Stimulated activated CD8-positive, alpha-beta memory T cell treated with anti-CD3 and anti-CD28 coated beads, Interleukin-7, amount 100 ng/mL, for 4 hours (primary cell): ENCODE data around the gene DLGAP3.

Source experiments
- DNase-seq, 2 donors: peaks; one replicate each; pipeline ENCODE4 v3.0.0-alpha.2; 2020; ENCODE audit warnings: low read depth in 2 of 2

The DLGAP3 gene

DNA sequence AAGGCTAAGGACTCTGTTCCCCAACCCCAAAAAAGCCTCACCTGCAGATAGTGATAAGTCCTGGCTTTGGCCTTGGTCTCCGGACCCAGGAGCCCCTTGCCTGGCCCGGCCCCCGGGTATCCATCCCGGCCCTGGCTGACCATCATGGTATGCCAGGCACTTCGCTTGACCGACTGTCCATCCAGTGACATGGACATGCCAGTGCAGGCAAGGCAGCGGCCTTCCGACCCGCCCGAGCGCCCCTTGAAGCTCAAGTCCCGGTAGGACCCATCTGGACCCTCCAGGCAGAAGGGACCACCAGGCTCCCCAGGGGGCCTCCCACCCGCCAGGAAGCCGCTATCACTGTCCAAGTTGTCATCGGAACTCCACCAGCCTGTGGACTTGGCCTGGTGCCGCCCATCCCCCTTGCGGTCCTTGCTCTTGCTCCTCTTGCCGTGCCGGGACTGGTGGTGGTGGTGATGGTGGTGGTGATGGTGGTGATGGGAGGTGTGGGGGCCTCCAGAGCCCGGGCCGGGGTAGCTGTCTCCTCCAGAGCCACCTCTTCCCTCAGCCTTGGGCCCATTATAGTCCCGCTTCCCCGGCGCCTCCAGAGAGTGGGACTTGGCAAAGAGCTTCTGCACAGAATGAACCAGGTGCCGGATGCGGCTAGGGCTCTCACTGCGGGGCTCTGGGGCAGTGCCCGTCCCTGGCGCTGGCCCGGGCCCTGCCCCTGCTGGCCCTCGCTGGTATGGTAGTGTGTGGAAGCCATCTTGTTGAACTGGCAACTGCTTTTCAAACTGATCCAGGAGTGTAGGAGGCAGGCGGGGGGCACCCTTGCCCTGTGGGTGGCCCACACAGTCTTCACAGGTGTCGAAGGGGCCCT, 25.0 kb downstream of the DLGAP3 start:
- DNase-seq: no peak

DNA sequence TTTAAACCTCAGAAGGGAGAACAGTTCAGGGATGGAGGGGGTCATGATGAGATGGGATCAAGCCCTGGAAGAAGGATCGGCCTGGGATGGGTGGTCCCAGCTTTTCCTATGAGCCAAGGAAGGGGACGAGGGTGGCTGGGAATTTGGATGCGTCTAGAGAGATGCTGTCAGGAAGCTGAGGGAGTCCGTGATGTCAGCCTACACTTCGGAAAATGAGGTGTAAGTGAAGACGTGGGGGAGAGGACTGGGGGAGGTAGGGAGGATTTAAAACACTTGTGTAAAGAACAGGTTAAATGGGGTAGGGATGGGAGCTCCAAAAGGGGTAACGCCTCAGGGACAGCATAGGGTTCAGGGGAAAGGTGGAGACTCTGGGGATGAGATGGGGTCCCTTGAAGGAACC, 27.5 kb downstream of the DLGAP3 start:
- DNase-seq: no peak

DNA sequence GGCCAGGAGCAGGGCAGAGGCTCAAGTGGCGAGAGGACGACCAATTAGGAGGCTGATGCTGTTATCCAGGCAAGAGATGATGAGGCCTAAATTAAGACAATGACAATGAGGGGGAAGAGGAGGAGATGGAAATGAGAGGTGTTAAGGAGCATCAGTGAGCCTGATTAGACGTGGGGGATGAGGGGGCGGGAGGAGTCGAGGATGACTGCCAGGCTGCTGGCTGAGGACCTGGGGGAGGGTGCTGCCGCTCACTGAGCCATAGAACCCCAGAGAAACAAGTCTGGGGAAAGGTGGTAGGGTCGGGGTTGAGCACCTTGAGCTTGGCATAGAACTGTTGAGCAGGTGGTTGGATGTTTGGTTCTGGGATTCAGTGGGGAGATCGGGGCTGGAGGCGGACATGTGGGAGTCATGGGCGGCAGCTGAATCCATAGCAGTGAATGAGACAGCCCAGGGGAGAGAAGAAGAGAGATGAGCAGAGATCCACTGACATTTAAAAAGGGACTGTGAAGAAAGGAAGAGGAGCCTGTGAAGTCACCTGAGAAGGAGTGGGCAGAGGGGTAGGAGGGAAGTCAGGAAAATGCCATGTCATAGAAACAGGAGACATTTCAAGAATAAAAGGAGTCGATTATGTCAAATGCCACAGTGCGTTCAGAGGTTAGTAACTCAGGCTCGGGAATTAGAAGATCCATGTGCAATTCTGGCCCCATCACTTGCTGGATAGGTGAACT, 28.5 kb downstream of the DLGAP3 start:
- DNase-seq: no peak

- DNase-seq: no peak
Measured at GRCh38 chr1:34899906-34900305, 29.5 kb downstream of the DLGAP3 start.

DNA sequence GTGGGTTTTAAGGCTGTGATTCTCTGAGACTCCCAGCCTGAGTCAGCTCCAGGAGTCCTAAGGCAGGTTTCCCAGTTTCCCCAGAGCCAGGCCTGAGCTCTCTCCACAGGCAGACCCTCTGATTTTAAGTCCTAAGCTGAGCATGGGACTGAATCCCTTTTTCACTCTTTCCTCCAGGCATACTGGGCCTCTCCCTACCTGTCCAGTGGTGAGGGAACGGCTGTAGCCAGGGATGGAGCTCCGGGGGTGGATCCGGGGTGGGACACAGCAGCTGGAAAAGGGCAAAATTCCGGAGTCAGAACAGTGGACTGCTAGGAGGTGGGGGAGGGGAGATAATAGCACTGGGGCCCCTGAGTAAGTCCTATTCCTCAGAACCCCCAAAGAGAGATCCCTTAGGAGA, 30.0 kb downstream of the DLGAP3 start:
- no peak for DNase-seq

GRCh38 chr1:34898330-34898761, 31.1 kb downstream of the DLGAP3 start:
- no peak for DNase-seq

- no peak for DNase-seq
Measured at GRCh38 chr1:34896612-34897011, 32.8 kb downstream of the DLGAP3 start.

- no peak for DNase-seq
Measured at GRCh38 chr1:34889705-34890104, 39.7 kb downstream of the DLGAP3 start.

GRCh38 chr1:34887593-34887992, 41.9 kb downstream of the DLGAP3 start:
- DNase-seq: no peak

- peak in 1 of 2 donors; percentile 45 for DNase-seq
Measured at GRCh38 chr1:34885405-34886247, 43.8 kb downstream of the DLGAP3 start.

GRCh38 chr1:34884961-34885360, 44.5 kb downstream of the DLGAP3 start:
- no peak for DNase-seq

DNA sequence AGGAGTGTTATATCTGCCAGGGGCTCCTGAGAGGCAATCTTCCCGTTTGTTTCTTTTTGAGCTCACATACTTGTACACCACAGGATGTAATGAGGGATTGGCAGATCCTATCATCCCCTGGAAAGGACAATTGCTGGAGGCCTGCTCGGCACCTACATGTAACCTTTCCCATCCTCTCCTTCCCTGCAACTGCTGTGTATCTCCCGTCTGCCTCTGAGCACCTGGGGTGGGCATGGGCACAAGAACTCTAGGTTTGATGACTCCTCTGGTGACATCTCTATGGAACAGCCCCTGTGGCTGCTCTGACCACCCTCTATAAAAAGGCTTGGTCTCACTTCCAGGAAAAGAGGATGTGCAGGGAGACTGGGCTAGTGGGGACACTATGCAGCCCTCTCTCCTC, 44.9 kb downstream of the DLGAP3 start:
- no peak for DNase-seq

DNA sequence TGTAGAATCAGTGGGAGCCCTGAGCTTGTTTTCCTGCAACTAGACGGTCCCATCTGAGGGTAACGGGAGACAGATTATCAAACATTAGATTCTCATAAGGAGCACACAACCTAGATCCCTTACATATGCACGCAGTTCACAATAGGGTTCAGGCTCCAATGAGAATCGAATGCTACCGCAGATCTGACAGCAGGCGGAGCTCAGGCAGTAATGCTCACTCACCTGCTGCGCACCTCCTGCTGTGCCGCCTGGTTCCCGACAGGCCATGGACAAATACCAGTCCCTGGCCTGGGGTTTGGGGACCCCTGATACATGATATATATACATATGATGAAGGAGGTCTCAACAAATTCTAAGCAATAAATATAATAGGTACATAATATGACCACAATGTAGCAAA, 50.2 kb downstream of the DLGAP3 start:
- DNase-seq: no peak

GRCh38 chr1:34876406-34876805, 53.0 kb downstream of the DLGAP3 start:
- no peak for DNase-seq

GRCh38 chr1:34874296-34874952, 55.0 kb downstream of the DLGAP3 start:
- no peak for DNase-seq

DNA sequence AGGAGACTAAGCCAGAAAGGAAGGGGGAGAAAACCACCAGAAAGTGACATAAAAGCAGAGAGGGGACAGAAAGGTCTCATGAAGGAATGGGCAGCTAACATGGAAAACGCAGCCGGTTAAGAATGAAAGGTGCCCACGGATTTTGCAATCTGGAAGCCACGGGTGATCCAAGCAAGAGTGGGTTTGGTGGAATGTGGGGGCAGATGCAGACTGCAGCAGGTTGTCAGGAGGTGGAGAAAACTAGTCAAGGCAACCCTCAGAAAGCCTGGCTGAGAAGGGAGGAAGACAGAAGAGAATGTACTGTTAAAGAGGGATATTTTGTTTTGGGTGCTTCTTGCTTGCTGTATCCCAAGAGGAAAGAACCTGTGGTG, 57.3 kb downstream of the DLGAP3 start:
- DNase-seq: no peak

GRCh38 chr1:34871443-34872132, 57.9 kb downstream of the DLGAP3 start:
- no peak for DNase-seq

- no peak for DNase-seq
Measured at GRCh38 chr1:34870395-34870794, 59.1 kb downstream of the DLGAP3 start.

DNA sequence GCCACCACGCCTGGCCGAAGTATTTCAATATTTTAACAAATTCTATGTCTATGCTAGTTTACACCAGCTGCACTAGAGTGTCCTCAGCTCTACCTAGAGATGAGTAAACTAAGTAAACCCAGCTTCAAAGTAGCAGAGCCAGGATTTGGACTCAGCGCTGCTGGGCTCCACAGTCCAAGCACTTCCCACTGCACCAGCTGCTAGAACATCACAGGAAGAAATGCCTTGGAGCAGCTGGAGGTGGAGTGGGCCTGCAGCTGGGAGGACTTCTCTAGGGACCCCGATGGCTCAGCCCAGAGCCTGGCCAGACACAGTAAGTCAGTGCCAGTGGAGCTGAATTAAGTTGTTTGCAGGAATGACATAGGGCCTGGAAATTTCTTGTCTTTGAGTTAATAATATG, 59.7 kb downstream of the DLGAP3 start:
- DNase-seq: no peak

DNA sequence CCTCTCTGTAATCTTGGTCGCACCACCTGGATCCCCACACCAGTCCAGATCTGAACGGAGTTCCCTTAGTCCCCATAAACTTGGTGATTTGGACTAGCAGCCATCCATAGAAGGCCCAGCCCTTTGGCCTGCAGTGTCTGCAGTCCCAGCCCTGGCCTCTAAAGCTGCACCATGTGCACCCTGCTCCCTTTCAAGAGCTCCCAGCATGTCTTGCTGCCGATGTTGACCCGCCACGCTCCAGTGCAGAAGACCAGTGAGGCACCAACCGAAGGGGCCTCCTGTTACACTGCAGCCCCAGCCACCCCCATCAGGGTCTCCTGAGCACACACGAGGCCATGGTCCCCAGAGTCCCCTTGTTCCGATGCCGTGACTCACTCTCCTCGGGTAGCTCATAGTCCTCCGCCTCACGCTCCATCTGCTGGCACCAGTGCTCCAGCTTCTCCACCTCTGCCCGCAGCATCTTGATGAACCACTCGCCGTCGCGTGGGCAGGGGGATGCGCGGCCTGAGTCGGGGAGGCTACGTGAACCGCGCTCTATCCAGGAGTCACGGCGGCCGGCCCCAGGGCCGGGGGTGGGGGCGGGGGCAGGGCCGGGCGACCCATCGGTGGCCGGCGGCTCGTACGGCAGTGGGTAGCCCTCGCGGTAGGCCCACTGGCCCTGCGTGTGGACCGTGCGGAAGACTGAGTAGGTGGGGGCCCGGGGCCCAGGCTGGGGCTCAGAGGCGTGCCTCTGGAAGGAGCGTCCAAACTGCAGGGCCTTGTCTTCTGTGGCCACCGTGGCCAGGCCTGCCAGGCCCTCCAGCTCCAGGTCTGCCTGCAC, 61.0 kb downstream of the DLGAP3 start:
- DNase-seq: no peak
